Parathyroid adenoma (tissue), 2 donors: ENCODE measurements around the gene MPPED1.

ENCODE experiments used
- H2AFZ ChIP-seq: fragments of 300-600 bp; sonication (generic); one replicate; pipeline ENCODE4 v1.7.0; 2017; ENCODE audit warnings: antibody characterized with exemption, mild to moderate bottlenecking
- H3K27ac ChIP-seq: fragments of 300-600 bp; sonication (generic); one replicate; pipeline ENCODE4 v1.7.0; 2017
- H3K27me3 ChIP-seq: fragments of 300-600 bp; sonication (generic); one replicate; pipeline ENCODE4 v1.7.0; 2017; ENCODE audit warnings: low read length; ENCODE audit not compliant: control insufficient read depth, insufficient read depth
- H3K36me3 ChIP-seq: fragments of 300-600 bp; sonication (generic); one replicate; pipeline ENCODE4 v1.7.0; 2017; ENCODE audit warnings: low read length; ENCODE audit not compliant: control insufficient read depth, insufficient read depth
- H3K4me1 ChIP-seq: fragments of 300-600 bp; sonication (generic); one replicate; pipeline ENCODE4 v1.7.0; 2017; ENCODE audit warnings: control low read depth
- H3K4me2 ChIP-seq: fragments of 300-600 bp; sonication (generic); one replicate; pipeline ENCODE4 v1.7.0; 2017; ENCODE audit warnings: low read length
- H3K4me3 ChIP-seq: fragments of 300-600 bp; sonication (generic); one replicate; pipeline ENCODE4 v1.7.0; 2017; ENCODE audit warnings: low read depth, low read length
- H3K79me2 ChIP-seq: fragments of 300-600 bp; sonication (generic); one replicate; pipeline ENCODE4 v1.7.0; 2017; ENCODE audit warnings: control low read depth
- H3K9ac ChIP-seq: fragments of 300-600 bp; sonication (generic); one replicate; pipeline ENCODE4 v1.7.0; 2017; ENCODE audit warnings: mild to moderate bottlenecking
- H3K9me3 ChIP-seq: fragments of 300-600 bp; sonication (generic); one replicate; pipeline ENCODE4 v1.7.0; 2017; ENCODE audit warnings: low read length; ENCODE audit not compliant: control insufficient read depth
- CTCF ChIP-seq: fragments of 300-600 bp; sonication (generic); IDR thresholded peaks from one replicate; pipeline ENCODE4 v1.7.0; 2017; ENCODE audit warnings: antibody characterized with exemption, mild to moderate bottlenecking
- donor health status: primary hyperparathyroidism.

Gene MPPED1

GRCh38 chr22:43465291-43466015 is 53.6 kb downstream of the MPPED1 start:
- no peaks in the 10 kb centered on the region for H3K4me1 ChIP-seq
- no peak overlapping the region for H3K27ac ChIP-seq
- no peak for TF ChIP-seq CTCF
- no peak overlapping the region for H3K9ac ChIP-seq
- H3K9me3 ChIP-seq: no peaks in the 10 kb centered on the region
- H2AFZ ChIP-seq: no peak overlapping the region
- no peaks in the 10 kb centered on the region for H3K79me2 ChIP-seq
- H3K4me2 ChIP-seq: no peak overlapping the region
- H3K4me3 ChIP-seq: no peak overlapping the region
- no peaks in the 10 kb centered on the region for H3K36me3 ChIP-seq
- H3K27me3 ChIP-seq: no peaks in the 10 kb centered on the region

GRCh38 chr22:43466710-43467109 is 54.9 kb downstream of the MPPED1 start:
- Histone ChIP-seq H2AFZ (no peak overlapping the region), H3K36me3 (no peaks in the 10 kb centered on the region), H3K27me3 (no peaks in the 10 kb centered on the region), H3K79me2 (no peaks in the 10 kb centered on the region), H3K9me3 (no peaks in the 10 kb centered on the region), H3K27ac (no peak overlapping the region), H3K4me1 (no peaks in the 10 kb centered on the region), H3K4me2 (no peak overlapping the region), H3K4me3 (no peak overlapping the region), H3K9ac (no peak overlapping the region)
- TF ChIP-seq CTCF: no peak

GRCh38 chr22:43467216-43467940 is 55.6 kb downstream of the MPPED1 start:
- H2AFZ ChIP-seq: no peak overlapping the region
- no peak overlapping the region for H3K4me2 ChIP-seq
- H3K4me3 ChIP-seq: no peak overlapping the region
- H3K27ac ChIP-seq: no peak overlapping the region
- TF ChIP-seq CTCF: no peak
- H3K9ac ChIP-seq: no peak overlapping the region
- H3K36me3 ChIP-seq: no peaks in the 10 kb centered on the region
- no peaks in the 10 kb centered on the region for H3K27me3 ChIP-seq
- no peaks in the 10 kb centered on the region for H3K4me1 ChIP-seq
- H3K79me2 ChIP-seq: no peaks in the 10 kb centered on the region
- no peaks in the 10 kb centered on the region for H3K9me3 ChIP-seq

- no peaks in the 10 kb centered on the region for H3K4me1 ChIP-seq
- no peaks in the 10 kb centered on the region for H3K9me3 ChIP-seq
- no peaks in the 10 kb centered on the region for H3K79me2 ChIP-seq
- no peak overlapping the region for H3K9ac ChIP-seq
- H3K27me3 ChIP-seq: no peaks in the 10 kb centered on the region
- no peak overlapping the region for H2AFZ ChIP-seq
- no peak overlapping the region for H3K27ac ChIP-seq
- H3K4me3 ChIP-seq: no peak overlapping the region
- no peaks in the 10 kb centered on the region for H3K36me3 ChIP-seq
- H3K4me2 ChIP-seq: no peak overlapping the region
- no peak for TF ChIP-seq CTCF
Measured at GRCh38 chr22:43470253-43470652, 58.4 kb downstream of the MPPED1 start.
